Measurements from ENCODE around the gene GPC1. TPM values are rescaled to one million over a fixed set of nuclear protein-coding genes. Genes with fewer than 3 reads are reported as not detected.

The GPC1 gene
- total and polyA plus RNA-seq, 2 donors (not counting 3 experiments of a cell fraction or from before 2014, with no cell fraction given), result 9.6 to 31.1 TPM

DNA sequence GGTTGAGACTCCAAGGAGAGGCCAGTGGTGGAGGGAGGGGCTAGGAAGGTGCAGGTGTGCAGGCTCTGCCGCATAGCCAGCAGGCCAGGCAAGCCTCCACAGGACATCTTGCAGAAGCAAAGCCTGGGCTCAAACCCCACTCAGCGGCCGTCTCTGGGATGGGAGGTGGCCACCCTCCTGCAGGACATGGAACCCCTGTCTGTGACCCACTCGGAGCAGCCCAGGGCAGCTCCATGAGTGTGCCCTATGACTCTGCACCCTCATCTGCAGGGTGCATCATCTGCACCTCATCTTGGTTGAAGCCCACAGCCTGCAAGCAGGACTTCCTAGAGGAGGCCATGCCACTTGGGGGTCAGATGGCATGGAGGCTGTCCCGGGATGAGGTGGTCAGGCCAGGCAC, 46.3 kb downstream of the GPC1 start:
- H3K27ac ChIP-seq (ENCODE audit: insufficient read depth, low read depth, low read length), result no peak overlapping the region
- no peaks in the 10 kb centered on the region for H4K20me1 ChIP-seq (replicated peaks; ENCODE audit: control insufficient read depth, extremely low read depth, insufficient read depth, low read length)

More for the DNA sequence above, 46.3 kb downstream of the GPC1 start:
- TF ChIP-seq POLR2A (IDR thresholded peaks at IDR 0.05; ENCODE audit: low read depth, low read length) (no peak), FOS (IDR thresholded peaks at IDR 0.05; ENCODE audit: borderline replicate concordance, insufficient read depth, low read length) (no peak), EZH2 (IDR thresholded peaks at IDR 0.05; ENCODE audit: borderline replicate concordance, low read depth, low read length, severe bottlenecking) (no peak), MYC (IDR thresholded peaks at IDR 0.05; ENCODE audit: low read depth, low read length) (no peak), GATA2 (IDR thresholded peaks at IDR 0.05; ENCODE audit: insufficient read depth, insufficient read length, low read depth, low read length) (no peak), JUN (IDR thresholded peaks at IDR 0.05; ENCODE audit: borderline replicate concordance, insufficient read depth, insufficient read length, low read depth) (no peak), POLR2AphosphoS5 (IDR thresholded peaks at IDR 0.05; ENCODE audit: insufficient read depth, low read depth, low read length) (no peak)
- TF ChIP-seq, protein P1, sequence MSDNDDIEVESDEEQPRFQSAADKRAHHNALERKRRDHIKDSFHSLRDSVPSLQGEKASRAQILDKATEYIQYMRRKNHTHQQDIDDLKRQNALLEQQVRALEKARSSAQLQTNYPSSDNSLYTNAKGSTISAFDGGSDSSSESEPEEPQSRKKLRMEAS (IDR thresholded peaks at IDR 0.05; ENCODE audit: insufficient read depth, insufficient read length), result no peak
- TF ChIP-seq, protein P2, sequence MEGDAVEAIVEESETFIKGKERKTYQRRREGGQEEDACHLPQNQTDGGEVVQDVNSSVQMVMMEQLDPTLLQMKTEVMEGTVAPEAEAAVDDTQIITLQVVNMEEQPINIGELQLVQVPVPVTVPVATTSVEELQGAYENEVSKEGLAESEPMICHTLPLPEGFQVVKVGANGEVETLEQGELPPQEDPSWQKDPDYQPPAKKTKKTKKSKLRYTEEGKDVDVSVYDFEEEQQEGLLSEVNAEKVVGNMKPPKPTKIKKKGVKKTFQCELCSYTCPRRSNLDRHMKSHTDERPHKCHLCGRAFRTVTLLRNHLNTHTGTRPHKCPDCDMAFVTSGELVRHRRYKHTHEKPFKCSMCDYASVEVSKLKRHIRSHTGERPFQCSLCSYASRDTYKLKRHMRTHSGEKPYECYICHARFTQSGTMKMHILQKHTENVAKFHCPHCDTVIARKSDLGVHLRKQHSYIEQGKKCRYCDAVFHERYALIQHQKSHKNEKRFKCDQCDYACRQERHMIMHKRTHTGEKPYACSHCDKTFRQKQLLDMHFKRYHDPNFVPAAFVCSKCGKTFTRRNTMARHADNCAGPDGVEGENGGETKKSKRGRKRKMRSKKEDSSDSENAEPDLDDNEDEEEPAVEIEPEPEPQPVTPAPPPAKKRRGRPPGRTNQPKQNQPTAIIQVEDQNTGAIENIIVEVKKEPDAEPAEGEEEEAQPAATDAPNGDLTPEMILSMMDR (IDR thresholded peaks at IDR 0.05; ENCODE audit: extremely low read depth in 1 of 2, insufficient read depth in 1 of 2, low read depth in 1 of 2, low read length in 2 of 2), result no peak
- Histone ChIP-seq H3K9me3 (replicated peaks; ENCODE audit: control insufficient read depth, insufficient read depth, low read length) (no peaks in the 10 kb centered on the region), H3K36me3 (ENCODE audit: control insufficient read depth in 2 of 2, extremely low read depth in 1 of 2, insufficient read depth in 2 of 2, low read length in 2 of 2) (no peaks in the 10 kb centered on the region), H3K9ac (replicated peaks; ENCODE audit: extremely low read depth, insufficient read depth, low read length) (no peak overlapping the region), H3K9me1 (replicated peaks; ENCODE audit: control insufficient read depth, extremely low read depth, insufficient read depth, low read length) (no peaks in the 10 kb centered on the region), H3K79me2 (ENCODE audit: control insufficient read depth, insufficient read depth, low read length) (no peaks in the 10 kb centered on the region), H2AFZ (ENCODE audit: low read depth, low read length) (no peak overlapping the region), H3K27me3 (ENCODE audit: control insufficient read depth in 2 of 2, insufficient read depth in 2 of 2, low read length in 2 of 2) (no peaks in the 10 kb centered on the region), H3K4me1 (ENCODE audit: control insufficient read depth, extremely low read depth, insufficient read depth, low read length) (no peaks in the 10 kb centered on the region), H3K4me2 (ENCODE audit: insufficient read depth, low read length) (no peak overlapping the region), H3K4me3 (replicated peaks in 1 of 3; ENCODE audit: insufficient read depth in 1 of 3, low read depth in 1 of 3, low read length in 3 of 3) (no peak overlapping the region)
- dilution Hi-C loops (cut with MboI; ENCODE audit: extremely low pct_ligation_motif_present, low sequenced_read_pairs) (no loop called here), intact Hi-C loops (cut with micrococcal nuclease) (no loop called here)
- ChIA-PET POLR2A (no interaction called here), CTCF (no interaction called here)
- BruUV-seq (replicated peaks), result no TSS peak
- DNase-seq (ENCODE audit: low read depth, low spot score), result no peak
- no peak for FAIRE-seq
